PC-9 (cell line): ENCODE measurements around the gene SLC13A2. TPM values are rescaled to one million over a fixed set of nuclear protein-coding genes. Genes with fewer than 3 reads are reported as not detected.
"Not testable (repeated sequence)": the region's sequence is repeated elsewhere in the genome, so short reads cannot be mapped to it uniquely, and the experiment has no call there.

Source experiments
- BruUV-seq: library from RNA; stranded (reverse); fragments of 400-500 nt; replicated peaks from 2 replicates; lab custom pipeline; 2021; lab: Mats Ljungman, UMichigan
- CTCF ChIA-PET: fragments of 300-600 bp; sonication (Branson Sonifier 250); formaldehyde crosslinking; loops from one replicate; lab custom pipeline; 2022; ENCODE audit warnings: antibody characterized with exemption; lab: Charles Lee
- POLR2A ChIA-PET: fragments of 300-600 bp; sonication (Branson Sonifier 250); formaldehyde crosslinking; loops from one replicate; lab custom pipeline; 2022; ENCODE audit warnings: antibody characterized with exemption; ENCODE audit not compliant: unreplicated experiment; lab: Charles Lee
- DNase-seq, 2 experiments: peaks; one replicate each; pipeline versions ENCODE4 v3.0.0 to v3.0.0-alpha.2; 2015 to 2022; ENCODE audit warnings: mixed read lengths in 1 of 2
- H2AFZ ChIP-seq: fragments of 200-600 bp; sonication (generic); 2 replicates; pipeline ENCODE4 v1.8.1; 2017; ENCODE audit warnings: antibody characterized with exemption
- H3F3A ChIP-seq: fragments of 200-600 bp; sonication (generic); 2 replicates; pipeline ENCODE4 v1.8.1; 2017; ENCODE audit warnings: antibody characterized with exemption, mild to moderate bottlenecking, low read depth; ENCODE audit not compliant: insufficient read depth
- H3K27ac ChIP-seq: fragments of 200-600 bp; sonication (generic); 2 replicates; pipeline ENCODE4 v1.6.1; 2016; ENCODE audit warnings: mixed run types
- H3K27me3 ChIP-seq: fragments of 200-600 bp; sonication (generic); 2 replicates; pipeline ENCODE4 v1.6.1; 2016; ENCODE audit warnings: low read depth, mixed run types; ENCODE audit not compliant: insufficient read depth
- H3K36me3 ChIP-seq: fragments of 200-600 bp; sonication (generic); 2 replicates; pipeline ENCODE4 v1.6.1; 2016; ENCODE audit warnings: low read depth, mixed run types
- H3K4me1 ChIP-seq: fragments of 200-600 bp; sonication (generic); replicated peaks from 2 replicates; pipeline ENCODE4 v1.6.1; 2016; ENCODE audit warnings: mixed run types; ENCODE audit not compliant: insufficient read depth
- H3K4me2 ChIP-seq: fragments of 200-600 bp; sonication (generic); 2 replicates; pipeline ENCODE4 v1.6.1; 2017; ENCODE audit warnings: mixed run types
- H3K4me3 ChIP-seq: fragments of 200-600 bp; sonication (generic); 2 replicates; pipeline ENCODE4 v1.6.1; 2016; ENCODE audit warnings: mixed run types
- H3K79me2 ChIP-seq: fragments of 200-600 bp; sonication (generic); 2 replicates; pipeline ENCODE4 v1.6.1; 2017; ENCODE audit warnings: low read depth, mixed run types
- H3K9me2 ChIP-seq: fragments of 200-600 bp; sonication (generic); 2 replicates; pipeline ENCODE4 v1.8.1; 2017; ENCODE audit warnings: mild to moderate bottlenecking; ENCODE audit not compliant: insufficient read depth
- H3K9me3 ChIP-seq: fragments of 200-600 bp; sonication (generic); 2 replicates; pipeline ENCODE4 v1.8.1; 2016; ENCODE audit warnings: low read depth; ENCODE audit not compliant: insufficient read depth
- H4K20me1 ChIP-seq: fragments of 200-600 bp; sonication (generic); 2 replicates; pipeline ENCODE4 v1.8.1; 2017; ENCODE audit not compliant: insufficient read depth
- CTCF ChIP-seq: fragments of 200-600 bp; sonication (generic); conservative IDR thresholded peaks from 2 replicates; pipeline ENCODE4 v1.6.1; 2017; ENCODE audit warnings: mixed run types, antibody characterized with exemption, mild to moderate bottlenecking, moderate library complexity
- EZH2 ChIP-seq: fragments of 200-600 bp; sonication (generic); IDR thresholded peaks from 2 replicates; pipeline ENCODE4 v1.8.0; 2017; ENCODE audit warnings: antibody characterized with exemption, low read depth
- intact Hi-C: fragments of 100-400 bp; cut with micrococcal nuclease; formaldehyde crosslinking; loops from one replicate; pipeline ENCODE4 v1.10.0; 2022; ENCODE audit not compliant: unreplicated experiment
- total RNA-seq: library from RNA; stranded (reverse); gene quantifications from 2 replicates; pipeline ENCODE4 v1.2.3, GENCODE V29; 2021

The SLC13A2 gene
- total RNA-seq, 1 experiment from 2014 or later: not detected

- H3K4me2 ChIP-seq: no peak overlapping the region
- no peaks in the 10 kb centered on the region for H3K9me2 ChIP-seq
- H3K4me3 ChIP-seq: no peak overlapping the region
- H3K27ac ChIP-seq: no peak overlapping the region
- ChIA-PET POLR2A (no interaction called here), CTCF (no interaction called here)
- H3K9me3 ChIP-seq: no peaks in the 10 kb centered on the region
- 0 out of 2 replicates have a peak, but pooled peaks cover 6% of the 10 kb centered on the region for H3K27me3 ChIP-seq
- H3K36me3 ChIP-seq: no peaks in the 10 kb centered on the region
- intact Hi-C loops: no loop called here
- no peak for TF ChIP-seq EZH2
- no peak for TF ChIP-seq CTCF
- DNase-seq: no peak
- no peaks in the 10 kb centered on the region for H3K79me2 ChIP-seq
- no peak overlapping the region for H2AFZ ChIP-seq
- no peaks in the 10 kb centered on the region for H3F3A ChIP-seq
- BruUV-seq: no TSS peak
- no peaks in the 10 kb centered on the region for H3K4me1 ChIP-seq
- H4K20me1 ChIP-seq: no peaks in the 10 kb centered on the region
Measured at GRCh38 chr17:28427371-28427770, 46.1 kb upstream of the SLC13A2 start.

GRCh38 chr17:28427982-28428381, 45.5 kb upstream of the SLC13A2 start:
- H3K36me3 ChIP-seq, intact Hi-C loops, H2AFZ ChIP-seq, H3K27ac ChIP-seq, H3K4me3 ChIP-seq, H3K9me2 ChIP-seq, H3K79me2 ChIP-seq, H3K27me3 ChIP-seq, BruUV-seq, DNase-seq, H3K9me3 ChIP-seq, H3K4me1 ChIP-seq, H3F3A ChIP-seq, POLR2A ChIA-PET, H3K4me2 ChIP-seq, H4K20me1 ChIP-seq, CTCF ChIA-PET: not testable (repeated sequence)

GRCh38 chr17:28433721-28434120, 39.7 kb upstream of the SLC13A2 start:
- Histone ChIP-seq H3K9me2 (no peaks in the 10 kb centered on the region), H3K9me3 (no peaks in the 10 kb centered on the region), H3K79me2 (no peaks in the 10 kb centered on the region), H3K4me3 (no peak overlapping the region), H3K4me1 (no peaks in the 10 kb centered on the region), H3F3A (no peaks in the 10 kb centered on the region), H3K36me3 (no peaks in the 10 kb centered on the region), H3K4me2 (no peak overlapping the region), H2AFZ (no peak overlapping the region), H4K20me1 (no peaks in the 10 kb centered on the region), H3K27me3 (peaks cover 13% of the 10 kb centered on the region; the same call in 1 of the 2 replicates), H3K27ac (no peak overlapping the region)
- TF ChIP-seq EZH2 (no peak), CTCF (no peak)
- no TSS peak for BruUV-seq
- no peak for DNase-seq
- intact Hi-C loops: no loop called here
- POLR2A ChIA-PET: no interaction called here
- CTCF ChIA-PET: no interaction called here

- H3K27me3 ChIP-seq: peaks cover 13% of the 10 kb centered on the region; the same call in 1 of the 2 replicates
- H3K4me2 ChIP-seq, H3K9me3 ChIP-seq, intact Hi-C loops, H3K4me1 ChIP-seq, POLR2A ChIA-PET, BruUV-seq, H2AFZ ChIP-seq, H3K4me3 ChIP-seq, CTCF ChIA-PET, DNase-seq, H3K27ac ChIP-seq, H3K9me2 ChIP-seq, H3K79me2 ChIP-seq, H3F3A ChIP-seq, H3K36me3 ChIP-seq, H4K20me1 ChIP-seq: not testable (repeated sequence)
Measured at GRCh38 chr17:28434326-28434725, 39.1 kb upstream of the SLC13A2 start.
